ENCODE data around the gene HBS1L. TPM values are rescaled to one million over a fixed set of nuclear protein-coding genes. Genes with fewer than 3 reads are reported as not detected.

Gene HBS1L
- total and polyA plus RNA-seq, 9 of the 15 experiments (the other 6 are each of a cell fraction or from before 2014, with no cell fraction given) = 101 to 199 (median 145) TPM

GRCh38 chr6:135095716-135096115, 41.1 kb upstream of the HBS1L start:
- 35% methylated on average over 3 of the region's 3 CpGs for WGBS (ENCODE audit: insufficient coverage, low coverage, missing lambda C conversion rate)
- TF ChIP-seq RERE (CRISPR knock-in tag; IDR thresholded peaks at IDR 0.05; ENCODE audit: borderline replicate concordance) (no peak), KLF10 (CRISPR knock-in tag; IDR thresholded peaks at IDR 0.05) (no peak), SRF (CRISPR knock-in tag; IDR thresholded peaks at IDR 0.05) (no peak), RCOR1 (IDR thresholded peaks at IDR 0.05; ENCODE audit: borderline replicate concordance in 1 of 2, low read depth in 2 of 2, low read length in 2 of 2) (no peak), BRF2 (IDR thresholded peaks at IDR 0.05; ENCODE audit: borderline replicate concordance, insufficient read depth, insufficient read length) (no peak), SMAD4 (CRISPR knock-in tag; conservative IDR thresholded peaks at IDR 0.05) (no peak), MLLT1 (IDR thresholded peaks at IDR 0.05) (no peak), POLR3A (IDR thresholded peaks at IDR 0.05; ENCODE audit: borderline replicate concordance, extremely low read depth, insufficient read depth, insufficient read length) (no peak), GMEB1 (CRISPR knock-in tag; IDR thresholded peaks at IDR 0.05) (no peak)

More at GRCh38 chr6:135095716-135096115, 41.1 kb upstream of the HBS1L start:
- no peak overlapping the region for H3K9ac ChIP-seq (ENCODE audit: insufficient read depth in 1 of 2, low read depth in 2 of 2, low read length in 2 of 2)
- ChIA-PET POLR2A (no interaction called here), CTCF (ENCODE audit: low intra/inter-chr PET ratio) (no interaction called here)
- ATAC-seq (no peak), FAIRE-seq (no peak), DNase-seq (ENCODE audit: extremely low read depth in 1 of 4, low spot score in 3 of 4) (no peak)
- no peak overlapping the region for H3K27ac ChIP-seq (ENCODE audit: extremely low read depth, low read depth, low read length)
- H3K4me3 ChIP-seq = no peak overlapping the region
- no peak overlapping the region for H2AFZ ChIP-seq (ENCODE audit: low read depth, low read length)
- intact Hi-C loops (cut with micrococcal nuclease) = no loop called here
- H3K36me3 ChIP-seq (ENCODE audit: control insufficient read depth, insufficient read depth, low read length) = no peaks in the 10 kb centered on the region
- BruUV-seq (replicated peaks) = no TSS peak
- no peaks in the 10 kb centered on the region for H3K27me3 ChIP-seq (ENCODE audit: control insufficient read depth in 2 of 2, insufficient read depth in 2 of 2, low read length in 2 of 2)
- no peaks in the 10 kb centered on the region for H3K79me2 ChIP-seq (ENCODE audit: control insufficient read depth, insufficient read depth, low read length)
- H3K9me3 ChIP-seq (replicated peaks; ENCODE audit: control insufficient read depth, insufficient read depth, low read depth, low read length) = no peaks in the 10 kb centered on the region
- H3K4me2 ChIP-seq (ENCODE audit: insufficient read depth, low read length) = no peak overlapping the region
- H3K4me1 ChIP-seq (replicated peaks in 1 of 2; ENCODE audit: control insufficient read depth in 2 of 2, insufficient read depth in 2 of 2, low read length in 2 of 2) = peaks cover 17 to 49% of the 10 kb centered on the region in 2 experiments
- H3K9me1 ChIP-seq (ENCODE audit: control insufficient read depth, insufficient read depth, low read length) = no peaks in the 10 kb centered on the region
- in situ Hi-C loops (cut with MboI) = no loop called here
- no peaks in the 10 kb centered on the region for H4K20me1 ChIP-seq (replicated peaks; ENCODE audit: control insufficient read depth, insufficient read depth, low read length)
